Measurements from ENCODE around the gene ABCF2.

The ABCF2 gene

DNA sequence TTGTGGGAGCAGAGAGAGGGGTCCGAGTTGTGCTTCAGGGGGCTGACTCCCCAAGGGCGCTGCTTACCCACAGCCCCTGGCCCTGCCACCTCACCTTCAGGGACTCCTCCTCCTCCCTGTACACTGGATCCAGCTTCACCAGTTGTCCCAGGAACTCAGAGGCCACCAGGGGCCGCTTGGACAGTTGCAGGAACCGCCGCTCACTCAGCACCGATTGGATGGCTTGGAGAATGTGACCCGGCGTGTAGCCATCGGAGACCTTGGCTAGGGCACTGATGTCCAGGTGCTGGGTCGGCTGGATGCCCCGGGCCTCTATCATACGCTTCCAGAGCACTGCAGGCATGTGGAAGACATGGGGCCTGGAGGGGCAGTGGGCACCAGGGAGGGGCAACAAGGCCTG, 35.5 kb downstream of the ABCF2 start:
- no peak for DNase-seq

DNA sequence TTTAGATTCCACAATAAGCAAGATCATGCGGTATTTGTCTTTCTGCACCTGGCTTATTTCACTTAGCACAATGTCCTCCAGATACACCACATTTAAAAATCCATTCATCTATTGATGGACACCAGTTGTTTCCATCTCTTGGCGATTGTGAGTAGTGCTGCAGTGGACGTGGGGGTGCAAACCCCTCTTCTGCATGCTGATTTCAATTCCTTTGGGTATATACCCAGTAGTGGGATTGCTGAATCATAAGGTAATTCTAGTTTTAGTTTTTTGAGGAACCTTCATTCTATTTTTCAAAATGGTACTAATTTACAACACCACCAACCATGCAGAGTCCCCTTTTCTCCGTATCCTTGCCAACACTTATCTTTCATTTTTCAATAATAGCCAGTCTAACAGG, 38.0 kb downstream of the ABCF2 start:
- DNase-seq: no peak

DNA sequence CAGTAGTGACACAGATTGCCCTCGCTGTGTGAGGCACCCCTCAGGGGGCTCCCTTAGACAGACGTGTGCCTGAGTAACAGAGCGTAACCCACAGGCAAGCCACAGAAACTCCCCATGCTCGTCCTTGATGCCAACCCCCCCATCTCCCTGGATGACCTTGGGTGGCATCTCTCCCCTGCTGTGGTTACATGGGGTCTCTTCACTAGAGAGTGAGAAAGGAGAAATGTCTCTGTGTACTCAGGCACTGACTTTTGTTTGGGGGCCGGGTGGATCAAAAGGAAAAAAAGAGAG, 38.8 kb downstream of the ABCF2 start:
- no peak for DNase-seq

DNA sequence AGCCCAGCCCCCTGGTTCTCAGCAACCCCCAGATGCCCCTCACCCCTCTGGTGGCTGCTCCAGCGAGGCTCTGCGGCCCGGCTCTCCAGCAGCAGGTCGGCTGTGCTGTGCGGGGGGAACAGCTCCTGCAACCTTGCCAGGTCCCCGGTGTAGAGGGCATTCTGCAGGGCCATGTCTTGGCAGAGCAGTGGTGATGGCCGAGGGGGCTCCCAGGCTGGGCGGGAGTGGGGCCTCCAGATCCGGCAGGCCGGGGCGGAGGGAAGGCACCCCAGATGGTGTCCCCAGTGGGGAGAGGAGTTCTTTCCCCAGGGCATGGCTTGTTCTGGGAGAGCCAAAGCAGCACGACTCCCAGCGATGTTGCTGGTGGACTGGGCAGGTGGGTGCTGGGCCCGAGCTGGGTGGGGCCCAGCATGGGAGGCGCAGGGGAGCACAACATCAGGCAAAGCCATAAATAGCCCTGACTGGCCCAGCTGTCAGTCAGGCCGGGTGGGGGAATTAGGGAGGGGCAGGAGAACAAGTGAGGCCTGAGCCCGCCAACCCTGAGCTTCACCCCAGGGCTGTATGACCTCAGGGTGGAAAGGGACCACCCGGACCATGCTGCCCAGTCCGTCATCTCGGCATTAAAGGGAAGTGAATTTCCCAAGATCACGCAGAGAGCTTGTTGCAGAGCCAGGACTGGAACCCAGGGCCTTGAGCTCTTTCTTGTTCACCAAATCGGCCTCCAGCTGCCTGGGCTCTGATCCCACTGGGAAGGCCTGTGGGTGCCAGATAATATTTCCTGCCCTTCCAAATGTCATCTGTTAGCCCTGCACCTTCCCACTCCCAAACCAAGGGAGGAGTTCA, 39.4 kb downstream of the ABCF2 start:
- no peak for DNase-seq

DNA sequence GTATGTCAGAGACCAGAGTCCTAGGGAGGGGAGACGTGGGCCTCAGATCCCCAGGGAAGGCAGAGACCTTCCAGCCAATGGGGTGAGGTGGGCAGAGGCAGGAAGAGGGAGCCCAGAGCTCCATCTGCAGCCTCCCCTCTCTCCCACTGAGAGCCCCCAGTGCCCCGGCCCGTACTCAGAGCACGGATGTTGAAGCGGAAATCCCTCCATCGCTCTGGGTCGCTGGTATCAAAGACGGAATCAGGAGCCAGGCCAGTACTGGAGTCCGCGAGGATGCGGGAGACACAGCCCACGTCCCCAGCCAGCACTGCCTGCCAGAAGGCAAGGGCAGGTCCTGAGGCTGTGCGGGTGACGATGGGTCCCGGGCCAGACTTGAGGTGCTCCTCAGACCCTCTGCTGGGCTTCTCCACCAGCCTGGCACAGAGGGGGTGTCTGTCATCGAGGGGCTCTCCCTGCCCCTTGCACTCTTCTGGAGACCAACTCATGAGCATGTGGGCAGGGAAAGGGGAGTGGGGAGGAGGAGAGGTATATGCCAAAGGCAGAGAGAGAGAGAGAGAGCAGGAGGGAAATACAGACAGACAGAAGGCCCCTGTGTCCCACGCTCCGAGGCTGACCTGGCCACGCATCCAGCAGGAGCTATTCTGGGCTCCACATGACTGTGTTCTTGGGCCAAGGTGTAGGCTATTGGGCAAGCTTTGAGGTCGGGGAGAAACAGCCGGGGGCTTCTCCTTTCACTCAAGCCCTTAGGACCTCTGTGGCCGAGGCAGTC, 40.2 kb downstream of the ABCF2 start, which contains the start of gene ASB10:
TSS of gene ASB10 (minus strand) at position 611 of the 769 bp plus-strand sequence. CDS start at position 491, 120 bp downstream.
- no peak for DNase-seq

DNA sequence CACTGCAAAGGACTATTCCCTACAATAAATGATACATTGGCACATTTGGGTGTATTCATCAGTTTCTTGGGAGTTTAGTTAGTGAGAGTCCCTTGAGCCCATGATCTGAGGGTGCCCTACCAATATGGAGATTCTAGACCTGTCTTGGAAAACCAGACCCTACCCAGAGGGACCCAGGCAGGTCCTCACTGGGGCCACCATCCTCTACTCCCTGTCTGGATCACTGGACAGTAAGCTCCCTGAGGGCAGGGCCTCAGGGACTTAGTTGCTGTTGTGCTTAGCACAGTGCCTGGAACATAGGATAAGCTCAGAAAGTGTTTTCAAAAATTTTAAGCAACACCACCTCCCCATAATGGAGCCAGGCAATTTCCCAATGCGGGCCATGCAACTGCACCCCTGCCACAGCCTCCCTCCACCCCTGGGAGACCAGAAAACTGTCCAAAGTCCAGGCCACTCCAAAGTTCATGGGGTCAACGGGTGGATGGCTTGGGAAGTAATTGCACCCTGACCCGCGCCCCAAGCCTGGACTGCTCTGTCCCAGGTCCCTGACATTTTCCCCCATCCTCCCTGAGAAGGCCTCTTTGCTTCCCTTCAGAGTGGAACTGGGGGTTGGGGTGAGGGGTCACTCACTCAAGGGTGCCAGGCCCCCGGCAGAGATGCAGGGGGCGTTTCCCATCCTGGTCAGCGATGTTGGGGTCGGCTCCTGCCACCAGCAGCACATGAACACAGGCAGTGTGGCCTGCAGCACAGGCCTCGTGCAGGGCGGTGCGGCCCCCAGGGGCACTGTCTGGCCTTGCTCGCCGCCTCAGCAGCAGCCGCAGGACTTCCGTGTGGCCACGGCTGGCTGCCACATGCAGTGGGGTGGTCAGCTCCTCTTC, 41.0 kb downstream of the ABCF2 start:
- no peak for DNase-seq

DNA sequence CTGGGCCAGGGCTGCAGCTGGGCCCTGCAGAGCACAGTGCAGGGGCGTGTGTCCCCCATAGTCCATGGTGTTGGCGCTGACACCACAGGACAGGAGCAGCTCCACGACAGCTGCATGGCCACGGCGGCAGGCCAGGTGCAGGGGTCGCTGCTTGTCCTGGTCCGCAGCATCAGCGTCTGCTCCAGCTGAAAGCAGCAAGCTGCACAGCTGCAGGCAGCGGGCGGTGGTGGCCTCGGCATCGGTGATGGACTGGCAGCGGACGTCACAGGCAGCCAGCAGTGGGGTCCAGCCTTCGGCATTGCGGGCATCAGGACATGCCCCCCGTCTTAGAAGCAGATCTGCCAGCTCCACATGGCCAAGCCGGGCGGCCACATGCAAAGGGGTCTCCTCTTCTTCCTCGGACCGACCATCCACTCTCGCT, 46.0 kb downstream of the ABCF2 start:
- no peak for DNase-seq

DNA sequence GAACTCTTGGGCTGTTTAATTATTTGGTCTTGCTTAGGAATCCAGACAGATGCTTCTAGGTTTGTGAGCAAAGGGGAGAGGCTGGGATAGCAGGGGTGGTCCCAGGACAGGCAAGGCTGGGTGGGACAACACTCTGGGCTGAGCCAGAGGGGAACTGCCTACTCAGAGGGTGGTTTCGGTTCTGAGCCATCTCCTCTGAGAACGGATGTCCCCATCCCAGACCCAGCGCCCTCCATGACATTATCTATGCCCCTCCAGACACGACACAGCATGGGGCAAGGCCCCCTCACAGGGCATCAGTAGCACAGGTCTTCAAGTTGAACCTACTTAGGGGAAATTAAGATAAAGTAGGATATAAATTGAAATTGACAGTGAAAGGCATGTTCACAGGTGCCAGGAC, 47.1 kb downstream of the ABCF2 start:
- DNase-seq: no peak

DNA sequence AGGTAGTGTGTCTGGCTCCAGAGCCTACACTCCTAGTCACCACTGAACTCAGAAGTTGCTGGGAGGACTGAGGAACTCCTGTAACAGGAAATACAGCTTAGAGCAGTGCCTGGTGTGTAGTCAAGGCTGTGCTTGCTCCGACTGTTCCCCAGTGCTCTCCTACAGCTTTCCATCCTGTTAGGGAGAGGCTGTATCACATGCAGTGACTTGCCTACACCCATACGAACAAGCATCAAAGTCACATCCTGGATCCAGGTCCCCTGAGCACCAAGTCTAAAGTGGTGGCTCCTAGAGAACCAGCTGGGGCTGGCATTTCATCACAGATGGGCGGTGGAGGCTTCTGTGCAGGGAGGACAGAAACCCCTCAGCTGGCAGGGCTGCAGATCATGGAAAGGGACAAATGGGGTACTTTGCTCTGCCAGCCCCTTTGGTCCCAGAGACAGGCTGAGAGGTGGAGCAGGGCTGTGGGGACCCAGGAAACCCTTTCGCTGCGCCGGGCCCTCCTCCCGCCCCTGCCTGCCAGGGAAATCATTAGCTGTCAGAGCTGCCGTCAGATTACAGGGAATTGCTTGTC, 47.6 kb downstream of the ABCF2 start:
- DNase-seq: no peak

DNA sequence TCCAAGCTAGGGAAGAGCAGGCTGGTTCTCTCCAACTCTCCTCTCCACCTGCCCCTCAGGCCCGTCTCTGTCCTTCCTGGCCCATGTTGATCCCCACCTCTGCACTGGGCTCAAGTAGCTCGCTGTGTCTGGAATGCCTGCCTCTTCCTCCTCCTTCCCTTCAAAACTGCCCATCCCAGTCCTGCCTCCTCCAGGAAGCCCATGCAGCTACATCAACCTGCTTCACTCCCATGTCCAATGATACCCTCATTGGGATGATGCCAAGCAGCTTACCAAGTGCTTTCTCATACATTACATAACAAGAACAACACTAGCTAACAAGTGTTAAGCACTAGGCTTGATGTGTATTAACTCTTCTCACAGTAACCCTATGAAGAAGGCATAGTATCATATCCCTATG, 48.2 kb downstream of the ABCF2 start:
- DNase-seq: no peak

DNA sequence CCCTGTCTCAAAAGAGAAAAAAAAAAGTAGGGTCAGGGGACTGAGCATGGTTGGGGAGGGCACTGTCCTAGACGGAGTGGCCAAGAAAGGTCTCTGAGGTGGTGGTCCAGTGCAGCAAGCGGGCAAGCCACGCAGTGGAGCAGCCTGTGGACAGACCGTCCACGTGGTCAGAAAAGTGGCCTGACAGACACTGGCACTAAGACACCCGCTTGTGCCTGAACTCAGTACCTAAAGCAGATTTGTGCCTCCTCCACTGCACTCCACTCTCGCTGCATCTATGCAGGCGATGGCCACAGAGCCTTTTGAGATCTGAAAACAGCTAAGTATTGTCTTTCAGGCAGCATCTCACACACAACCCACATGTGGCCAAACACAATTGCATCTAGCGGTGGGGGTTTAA, 48.8 kb downstream of the ABCF2 start:
- DNase-seq: no peak

DNA sequence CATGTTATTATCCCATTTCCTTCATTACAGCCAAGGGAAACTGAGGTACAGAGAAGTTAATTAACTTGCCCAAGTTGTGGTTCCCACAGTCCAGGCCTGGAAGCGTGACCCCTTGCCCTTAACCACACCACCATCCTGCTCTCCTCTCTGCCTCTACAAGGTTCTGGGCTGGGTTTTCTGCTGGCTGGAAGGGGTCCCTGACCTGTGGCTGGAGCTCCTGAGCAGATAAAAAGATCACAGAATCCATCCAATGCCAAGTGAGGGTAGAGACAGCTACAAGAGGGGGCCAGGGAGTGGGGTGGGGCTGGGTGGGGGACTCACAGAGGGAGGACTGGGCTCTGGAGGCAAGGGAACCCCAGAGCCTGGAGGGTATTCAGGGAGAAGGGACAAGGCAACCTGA, 49.7 kb downstream of the ABCF2 start:
- DNase-seq: no peak

DNA sequence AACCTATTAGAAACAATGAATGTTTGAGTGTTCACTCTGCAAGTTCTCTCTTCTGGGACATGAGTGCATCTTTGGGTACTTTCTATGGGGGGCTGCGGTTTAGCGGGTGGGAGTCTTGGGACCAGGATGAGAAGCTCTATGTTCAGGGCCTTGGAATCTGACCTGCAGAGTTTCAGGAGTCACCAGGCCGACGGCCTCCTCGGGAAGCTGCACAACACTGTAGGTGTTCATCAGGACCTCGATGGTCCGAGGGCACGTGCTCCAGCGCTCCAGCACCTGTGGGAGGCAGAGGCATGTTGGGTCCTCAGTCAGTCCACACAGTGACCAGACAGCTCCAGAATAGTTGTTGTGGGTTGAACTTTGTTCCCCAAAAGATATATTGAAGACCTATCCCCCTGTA, 50.6 kb downstream of the ABCF2 start:
- DNase-seq: no peak

DNA sequence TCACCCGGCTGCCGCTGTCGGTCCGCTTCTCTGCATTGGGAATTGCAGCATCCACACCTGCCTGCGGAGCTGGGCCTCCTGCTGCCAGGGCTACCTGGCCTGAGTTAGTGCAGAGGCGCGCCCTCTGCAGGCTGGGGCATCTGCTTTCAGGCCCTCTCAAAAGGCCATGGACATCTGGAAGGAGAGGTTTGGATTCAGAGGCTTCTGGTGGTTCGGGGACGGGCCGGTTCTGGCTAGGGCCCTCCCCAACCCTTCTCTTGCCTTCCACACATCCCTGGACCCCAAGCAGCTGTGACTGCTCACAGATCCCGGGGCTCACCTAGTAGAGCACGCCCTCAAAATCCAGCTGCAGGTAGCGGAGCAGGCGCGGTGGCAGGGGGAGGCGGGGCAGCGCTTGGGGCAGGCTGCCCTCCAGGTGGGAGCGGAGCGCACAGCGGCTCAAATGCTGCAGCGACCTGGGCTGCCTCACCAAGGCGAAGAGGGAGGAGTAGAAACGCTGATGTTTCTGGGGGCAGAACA, 51.2 kb downstream of the ABCF2 start:
- DNase-seq: no peak

DNA sequence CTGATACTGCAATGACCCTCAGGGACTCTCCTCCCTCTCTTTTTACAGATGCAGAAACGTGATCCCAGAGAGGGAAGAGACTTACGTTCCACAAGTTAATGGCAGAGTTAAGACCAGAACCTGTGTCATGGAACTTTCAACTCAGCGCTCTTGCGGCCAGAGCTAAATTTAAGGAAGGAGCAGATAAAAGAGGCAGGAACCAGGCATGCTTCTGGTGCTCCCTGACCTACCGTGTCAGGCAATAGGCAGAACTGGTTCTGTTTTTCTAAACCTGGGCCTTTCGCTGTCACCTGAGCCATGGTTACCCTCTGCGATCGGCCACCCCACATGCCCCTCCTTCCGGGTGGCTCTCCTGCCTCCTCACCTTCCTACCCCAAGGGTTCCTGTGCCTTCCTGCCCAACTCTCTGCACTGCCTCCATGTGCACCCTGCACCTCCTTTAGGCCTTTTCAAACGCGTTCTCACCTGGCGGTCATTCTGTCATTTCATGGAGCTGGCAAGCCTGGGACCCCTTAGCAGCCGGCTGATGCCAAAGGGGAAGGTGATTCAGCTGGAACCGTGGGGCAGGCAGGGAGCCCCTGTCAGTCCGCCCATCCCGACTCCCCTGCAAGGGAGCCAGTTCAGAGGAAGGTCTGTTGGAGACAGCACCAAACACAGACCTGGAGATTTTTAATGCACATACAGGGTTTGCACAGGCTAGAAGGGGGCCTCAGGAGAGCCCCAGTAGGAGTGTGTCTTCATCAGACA, 51.8 kb downstream of the ABCF2 start:
- no peak for DNase-seq

DNA sequence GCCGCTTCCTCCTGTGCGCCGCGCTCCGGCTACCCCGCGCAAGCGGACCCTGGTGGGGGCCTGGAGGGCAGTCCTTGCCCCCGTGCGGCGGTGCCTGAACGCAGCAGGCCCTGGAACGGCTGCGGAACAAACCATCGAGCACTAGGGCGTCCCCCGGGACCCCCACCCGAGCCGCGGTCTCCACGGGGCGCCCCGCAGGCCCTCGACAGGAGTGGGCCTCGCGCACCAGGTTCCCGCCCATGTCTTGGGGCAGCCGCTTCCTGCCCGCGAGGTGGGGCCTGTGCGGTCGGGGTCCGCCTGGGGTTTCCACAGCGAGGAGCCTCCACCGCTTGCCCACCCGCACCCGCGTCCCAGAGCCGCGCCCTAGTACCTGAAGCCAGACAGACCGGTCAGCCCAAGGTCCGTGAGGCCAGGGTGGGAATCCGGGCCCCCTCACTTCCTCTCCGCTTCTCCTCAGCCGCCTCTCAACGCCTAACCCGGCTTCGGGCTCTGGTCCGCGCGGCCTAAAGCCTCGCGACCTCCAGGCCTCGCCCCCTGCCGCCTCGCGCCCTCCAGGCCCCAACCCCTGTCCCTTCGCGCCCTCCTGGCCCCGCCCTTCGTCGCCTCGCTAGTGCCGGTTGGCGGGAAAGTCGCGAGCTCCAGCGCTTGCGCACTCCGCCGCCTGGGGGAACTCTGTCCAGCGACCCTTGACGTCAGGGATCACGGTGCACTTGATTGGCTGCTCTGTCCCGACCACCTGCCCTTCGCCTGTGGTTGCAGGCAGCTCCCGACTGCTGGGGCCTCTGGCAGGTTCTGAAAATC, 52.6 kb downstream of the ABCF2 start:
- DNase-seq: peak in 1 of 2 donors; percentile 18

DNA sequence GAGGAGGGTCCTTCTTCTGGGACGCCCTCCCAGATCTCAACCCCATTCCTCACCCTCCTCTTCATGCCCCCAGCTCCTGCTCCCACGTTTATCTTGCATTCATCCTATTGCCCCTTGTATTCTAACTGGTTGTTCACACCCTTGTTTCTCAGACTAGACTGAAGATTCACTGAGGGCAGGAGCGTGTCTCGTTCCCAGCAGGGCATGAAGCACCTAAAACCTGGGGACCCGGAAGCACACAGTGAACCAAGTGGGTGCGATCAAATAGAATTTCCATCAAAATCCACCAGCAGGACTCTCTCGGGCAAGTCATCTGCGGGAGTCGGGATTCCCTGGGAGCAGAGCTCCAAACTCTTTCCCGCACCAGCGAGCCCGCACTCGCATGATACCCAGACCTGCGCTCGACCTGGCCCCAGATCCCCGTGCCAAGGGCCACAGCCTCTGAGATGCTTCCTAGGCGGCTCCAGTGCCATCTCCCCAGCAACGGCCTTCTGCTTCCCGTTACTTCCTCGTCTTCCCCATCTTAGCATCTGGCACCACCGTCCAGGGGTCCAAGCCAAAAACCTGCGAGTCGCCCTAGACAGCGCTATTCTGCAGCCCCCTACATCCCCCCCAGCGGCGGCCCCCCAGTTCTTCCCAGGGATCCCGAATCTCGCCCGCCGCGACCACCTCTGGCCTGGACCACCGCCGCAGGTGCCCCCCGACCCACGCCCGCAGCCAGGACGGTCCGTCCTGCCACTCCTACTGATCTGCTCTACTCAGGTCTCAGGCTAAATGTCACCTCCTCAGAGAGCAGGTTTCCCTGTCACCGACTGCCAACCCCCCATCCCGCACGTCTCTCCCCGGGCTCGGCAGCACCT, 53.4 kb downstream of the ABCF2 start:
- DNase-seq: no peak

DNA sequence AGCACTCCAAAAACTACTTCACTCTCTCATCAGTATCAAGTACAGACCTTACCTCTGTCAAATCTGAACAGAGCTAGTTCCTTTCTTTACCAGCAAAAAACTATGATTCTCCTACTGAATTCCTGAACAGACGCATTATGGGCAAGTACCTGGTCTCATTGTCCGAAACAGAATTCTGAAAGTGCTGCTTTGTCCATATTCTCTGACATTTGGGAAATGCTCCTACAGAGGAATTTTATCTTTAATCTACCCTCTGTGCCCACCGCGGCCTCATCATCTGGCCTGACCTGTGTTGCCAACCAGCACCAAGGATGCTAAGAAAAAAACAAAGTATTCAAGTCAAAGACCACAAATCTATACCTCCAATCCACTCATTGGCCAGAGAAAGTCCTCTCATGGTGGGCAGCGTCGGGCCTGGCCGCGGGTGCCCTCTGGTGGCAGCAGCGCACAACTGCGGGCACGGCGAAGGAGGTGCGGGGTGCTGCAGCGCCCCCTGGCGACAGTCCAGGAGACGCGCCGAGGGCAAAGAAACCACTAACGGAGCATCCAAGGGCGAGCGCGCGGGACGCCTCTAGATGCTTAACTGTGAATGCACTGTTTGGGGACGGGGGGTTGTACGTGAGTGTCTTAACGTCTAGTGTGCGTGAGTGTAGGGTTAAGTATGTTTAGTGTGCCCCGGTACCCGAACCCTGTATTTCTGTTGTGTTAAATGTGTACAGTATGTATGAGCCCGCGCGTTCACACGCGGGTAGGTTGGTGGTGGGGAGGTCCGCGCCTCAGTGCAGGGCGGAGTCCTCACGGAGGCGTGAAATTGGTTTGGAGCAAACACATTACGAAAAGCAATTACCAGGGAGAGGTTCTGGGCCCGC, 54.5 kb downstream of the ABCF2 start:
- DNase-seq: peak; percentile 74 to 75

DNA sequence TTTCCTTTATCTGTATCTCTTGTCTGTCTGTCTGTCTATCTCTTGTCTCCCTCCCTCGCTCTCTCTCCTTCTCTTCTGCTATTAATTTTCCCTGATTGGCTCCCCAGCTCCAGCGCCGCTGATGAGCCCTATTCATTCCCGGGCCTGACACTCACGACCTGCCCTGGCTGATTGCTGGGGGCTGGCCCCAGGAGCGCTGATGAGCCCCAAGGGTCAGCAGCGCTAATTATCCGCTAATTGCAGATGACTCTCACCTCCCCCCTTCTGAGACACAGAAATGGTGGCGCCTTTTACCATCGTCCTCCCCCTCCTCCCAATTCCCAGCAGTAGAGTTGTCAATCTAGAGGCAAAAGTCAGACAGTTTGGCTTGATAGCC, 58.2 kb downstream of the ABCF2 start:
- no peak for DNase-seq
